HepG2 (cell line): ENCODE results near the gene AP5Z1. TPM values are rescaled to one million over a fixed set of nuclear protein-coding genes. Genes with fewer than 3 reads are reported as not detected.

Source experiments
- CREBL2 ChIP-seq: sonication (generic); formaldehyde crosslinking; IDR thresholded peaks from 2 replicates; pipeline ENCODE4 v1.8.1; 2023; ENCODE audit warnings: missing genetic modification reagents, mild to moderate bottlenecking, borderline replicate concordance
- CSRNP2 ChIP-seq: sonication (generic); formaldehyde crosslinking; conservative IDR thresholded peaks from 2 replicates; pipeline ENCODE4 v1.8.0; 2022; ENCODE audit warnings: low read depth, missing genetic modification reagents
- EEA1 ChIP-seq: sonication (generic); formaldehyde crosslinking; IDR thresholded peaks from 2 replicates; pipeline ENCODE4 v1.5.1; 2020; ENCODE audit warnings: mild to moderate bottlenecking, missing genetic modification reagents, borderline replicate concordance
- HOXA3 ChIP-seq: sonication (generic); formaldehyde crosslinking; IDR thresholded peaks from 2 replicates; pipeline ENCODE4 v1.5.0; 2020; ENCODE audit warnings: missing genetic modification reagents
- IRF9 ChIP-seq: sonication (generic); formaldehyde crosslinking; IDR thresholded peaks from 2 replicates; pipeline ENCODE4 v1.8.0; 2022; ENCODE audit warnings: missing genetic modification reagents, mild to moderate bottlenecking, borderline replicate concordance
- KDM5B ChIP-seq: sonication (generic); formaldehyde crosslinking; IDR thresholded peaks from 2 replicates; pipeline ENCODE4 v1.4.0; 2020; ENCODE audit warnings: missing genetic modification reagents, mild to moderate bottlenecking, borderline replicate concordance
- NR3C1 ChIP-seq: sonication (generic); formaldehyde crosslinking; IDR thresholded peaks from 2 replicates; pipeline ENCODE4 v1.4.0; 2020; ENCODE audit warnings: missing genetic modification reagents
- PHF5A ChIP-seq: IDR thresholded peaks from one replicate; pipeline ENCODE4 v1.6.1; 2018; ENCODE audit warnings: low read depth, missing genetic modification reagents; ENCODE audit not compliant: unreplicated experiment
- POLR2AphosphoS5 ChIP-seq: IDR thresholded peaks from 2 replicates; pipeline ENCODE4 v1.6.1; 2012; ENCODE audit warnings: low read depth, low read length
- RBFOX2 ChIP-seq: fragments of 200-400 bp; formaldehyde crosslinking; IDR thresholded peaks from 2 replicates; pipeline ENCODE4 v1.6.1; 2017; ENCODE audit warnings: low read depth, mild to moderate bottlenecking, low read length
- SAFB2 ChIP-seq: sonication (generic); formaldehyde crosslinking; IDR thresholded peaks from 2 replicates; pipeline ENCODE4 v1.5.1; 2020; ENCODE audit warnings: missing genetic modification reagents, low read depth, mild to moderate bottlenecking, borderline replicate concordance
- SMAD9 ChIP-seq: sonication (generic); formaldehyde crosslinking; IDR thresholded peaks from 2 replicates; pipeline ENCODE4 v1.5.1; 2020; ENCODE audit warnings: mild to moderate bottlenecking, missing genetic modification reagents
- TAF1 ChIP-seq: sonication (generic); formaldehyde crosslinking; IDR thresholded peaks from 2 replicates; pipeline ENCODE4 v1.4.0; 2020; ENCODE audit warnings: missing genetic modification reagents
- ZNF143 ChIP-seq: sonication (generic); formaldehyde crosslinking; IDR thresholded peaks from 2 replicates; pipeline ENCODE4 v1.4.0; 2020; ENCODE audit warnings: missing genetic modification reagents
- ZNF275 ChIP-seq: sonication (generic); formaldehyde crosslinking; IDR thresholded peaks from 2 replicates; pipeline ENCODE4 v1.8.0; 2022; ENCODE audit warnings: missing genetic modification reagents, mild to moderate bottlenecking, inconsistent platforms, borderline replicate concordance
- ZNF503 ChIP-seq: sonication (generic); formaldehyde crosslinking; IDR thresholded peaks from 2 replicates; pipeline ENCODE4 v1.4.0; 2020; ENCODE audit warnings: missing genetic modification reagents
- ZNF572 ChIP-seq: sonication (generic); formaldehyde crosslinking; IDR thresholded peaks from 2 replicates; pipeline ENCODE4 v1.5.1; 2020; ENCODE audit warnings: mild to moderate bottlenecking, missing genetic modification reagents
- ZNF616 ChIP-seq: sonication (generic); formaldehyde crosslinking; IDR thresholded peaks from 2 replicates; pipeline ENCODE4 v1.5.0; 2020; ENCODE audit warnings: low read depth, mild to moderate bottlenecking, missing genetic modification reagents
- ZNF672 ChIP-seq: sonication (generic); formaldehyde crosslinking; IDR thresholded peaks from 2 replicates; pipeline ENCODE4 v1.8.1; 2022; ENCODE audit warnings: missing genetic modification reagents
- ZNF704 ChIP-seq: sonication (generic); formaldehyde crosslinking; IDR thresholded peaks from 2 replicates; pipeline ENCODE4 v1.8.1; 2023; ENCODE audit warnings: mild to moderate bottlenecking, inconsistent platforms, moderate library complexity, missing genetic modification reagents, borderline replicate concordance
- ZNF839 ChIP-seq: sonication (generic); formaldehyde crosslinking; IDR thresholded peaks from 2 replicates; pipeline ENCODE4 v1.4.0; 2020; ENCODE audit warnings: missing genetic modification reagents, mild to moderate bottlenecking, borderline replicate concordance
- polyA plus RNA-seq, 8 experiments: library from polyadenylated mRNA; depleted of rRNA in 3 of 8; stranded (reverse) in 7 of 8; unstranded in 1 of 8; fragments of >200 nt; fragmentation: Illumina TruSeq in 4 of 8; extraction: Trizol in 4 of 8; gene quantifications; 2 replicates each; pipeline versions ENCODE4 v1.2.1 to v1.2.3, GENCODE V29; 2011 to 2016; ENCODE audit warnings: low read depth in 4 of 8, missing spikeins in 1 of 8, mixed read lengths in 1 of 8; ENCODE audit not compliant: insufficient read depth in 1 of 8
- total RNA-seq, 5 experiments: library from RNA; depleted of rRNA; stranded (reverse); fragments of >200 nt; fragmentation: Illumina TruSeq; extraction: Trizol; gene quantifications; 2 replicates each; pipeline ENCODE4 v1.2.3, GENCODE V29; 2016; ENCODE audit warnings: low read depth in 1 of 5

AP5Z1 gene
- total and polyA plus RNA-seq, 2 of the 13 experiments (the other 11 are each of a cell fraction or from before 2014, with no cell fraction given): 9.3 to 15.1 TPM

GRCh38 chr7:4753598-4754432 lies 21.6 kb upstream of the AP5Z1 start (continued):
- no peak for TF ChIP-seq ZNF503 (CRISPR knock-in tag)
- TF ChIP-seq IRF9 (CRISPR knock-in tag): no peak
- no peak for TF ChIP-seq ZNF839 (CRISPR knock-in tag)
- no peak for TF ChIP-seq PHF5A (CRISPR knock-in tag)
- no peak for TF ChIP-seq EEA1 (CRISPR knock-in tag)
- TF ChIP-seq ZNF572 (CRISPR knock-in tag): no peak
- TF ChIP-seq KDM5B: peak; percentile 31; the same call in 1 of the 2 replicates
- no peak for TF ChIP-seq NR3C1 (CRISPR knock-in tag)
- no peak for TF ChIP-seq CREBL2 (CRISPR knock-in tag)
- no peak for TF ChIP-seq SMAD9 (CRISPR knock-in tag)
- no peak for TF ChIP-seq ZNF704 (CRISPR knock-in tag)
- TF ChIP-seq SAFB2: no peak
- no peak for TF ChIP-seq CSRNP2 (CRISPR knock-in tag)
- peak; percentile 15; the same call in 1 of the 2 replicates for TF ChIP-seq HOXA3
- no peak for TF ChIP-seq ZNF143
- no peak for TF ChIP-seq ZNF275 (CRISPR knock-in tag)
- no peak for TF ChIP-seq POLR2AphosphoS5
- TF ChIP-seq ZNF616 (CRISPR knock-in tag): 0 out of 2 replicates have a peak, but pooled peaks have one; percentile 44
- no peak for TF ChIP-seq TAF1
- TF ChIP-seq RBFOX2: no peak
- TF ChIP-seq ZNF672 (CRISPR knock-in tag): no peak
